Measurements from ENCODE around the gene AFF3.
A peak's percentile ranks its signal among the peaks of the same experiment; 100 is the strongest.

The AFF3 gene

DNA sequence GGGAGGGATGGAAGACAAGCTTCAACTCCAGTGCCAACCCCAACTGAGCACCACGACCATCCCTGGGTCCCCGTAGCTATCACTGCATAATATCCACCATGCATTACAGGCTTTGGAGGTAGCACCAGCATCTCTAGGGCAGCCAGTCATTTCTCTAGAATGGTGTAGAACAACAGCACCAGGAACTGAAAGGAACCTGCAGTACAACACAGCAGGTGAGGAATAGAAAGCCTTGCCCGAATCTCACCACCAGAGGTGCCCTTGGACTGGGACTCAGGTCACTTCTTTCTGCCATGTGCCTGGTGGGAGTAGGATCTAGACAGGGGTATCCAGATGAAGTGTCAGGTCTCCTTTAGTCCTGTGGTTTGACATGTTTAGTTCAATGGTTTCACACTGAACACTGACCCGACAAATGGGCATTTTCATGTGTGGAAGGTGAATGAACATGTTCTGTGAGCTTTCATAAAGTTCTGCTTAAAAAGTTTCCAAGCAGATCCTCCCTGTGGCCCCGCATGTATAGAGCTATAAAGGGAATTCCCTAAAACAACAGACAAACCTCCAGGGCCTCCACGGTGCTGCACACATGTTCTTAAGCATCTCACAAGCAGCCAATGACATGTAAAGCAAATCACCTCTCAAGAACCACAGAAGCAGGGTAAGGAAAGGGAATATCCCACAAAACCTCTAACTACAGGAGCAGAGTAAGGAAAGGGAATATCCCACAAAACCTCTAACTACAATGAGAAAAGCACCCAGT, 208.3 kb downstream of the AFF3 start:
- peak overlapping the region; percentile 17; the same call in 1 of the 2 replicates for H3K27ac ChIP-seq
- TF ChIP-seq, protein P1, sequence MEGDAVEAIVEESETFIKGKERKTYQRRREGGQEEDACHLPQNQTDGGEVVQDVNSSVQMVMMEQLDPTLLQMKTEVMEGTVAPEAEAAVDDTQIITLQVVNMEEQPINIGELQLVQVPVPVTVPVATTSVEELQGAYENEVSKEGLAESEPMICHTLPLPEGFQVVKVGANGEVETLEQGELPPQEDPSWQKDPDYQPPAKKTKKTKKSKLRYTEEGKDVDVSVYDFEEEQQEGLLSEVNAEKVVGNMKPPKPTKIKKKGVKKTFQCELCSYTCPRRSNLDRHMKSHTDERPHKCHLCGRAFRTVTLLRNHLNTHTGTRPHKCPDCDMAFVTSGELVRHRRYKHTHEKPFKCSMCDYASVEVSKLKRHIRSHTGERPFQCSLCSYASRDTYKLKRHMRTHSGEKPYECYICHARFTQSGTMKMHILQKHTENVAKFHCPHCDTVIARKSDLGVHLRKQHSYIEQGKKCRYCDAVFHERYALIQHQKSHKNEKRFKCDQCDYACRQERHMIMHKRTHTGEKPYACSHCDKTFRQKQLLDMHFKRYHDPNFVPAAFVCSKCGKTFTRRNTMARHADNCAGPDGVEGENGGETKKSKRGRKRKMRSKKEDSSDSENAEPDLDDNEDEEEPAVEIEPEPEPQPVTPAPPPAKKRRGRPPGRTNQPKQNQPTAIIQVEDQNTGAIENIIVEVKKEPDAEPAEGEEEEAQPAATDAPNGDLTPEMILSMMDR (IDR thresholded peaks at IDR 0.05) = 0 out of 2 replicates have a peak, but pooled peaks have one; percentile 12
- TF ChIP-seq ZFX (IDR thresholded peaks at IDR 0.05; ENCODE audit: borderline replicate concordance) = no peak

GRCh38 chr2:99933491-99933890, 208.9 kb downstream of the AFF3 start:
- H3K27ac ChIP-seq = 0 out of 2 replicates have a peak overlapping the region, but pooled peaks have one; percentile 17

DNA sequence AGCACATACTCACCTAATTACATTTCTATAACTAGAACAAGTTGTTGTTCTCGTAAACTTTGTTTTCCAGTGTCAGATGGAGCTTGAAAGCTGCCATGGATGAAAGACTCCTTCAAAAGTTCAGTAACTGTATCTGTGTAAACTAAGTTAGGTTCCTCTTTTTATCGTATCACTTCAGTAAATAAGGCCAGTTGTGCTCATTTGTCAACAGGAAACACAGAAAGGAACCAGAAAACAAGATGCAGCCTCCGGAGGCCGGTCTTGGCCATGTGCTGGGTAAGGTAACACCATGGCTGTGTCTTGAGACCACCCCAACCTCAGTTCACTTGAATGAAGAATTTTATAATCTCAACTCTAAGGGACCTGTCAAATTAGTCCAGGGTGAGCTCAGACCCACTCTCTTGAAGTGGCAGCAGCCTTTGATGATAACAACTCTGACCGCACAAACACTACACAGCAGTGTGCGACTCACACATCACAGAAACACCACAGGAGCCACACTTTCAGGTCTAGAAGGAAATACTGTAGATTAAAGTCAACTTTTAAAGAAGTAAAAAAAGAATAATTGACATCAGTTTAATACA, 213.8 kb downstream of the AFF3 start:
- TF ChIP-seq, protein P1 (IDR thresholded peaks at IDR 0.05) = no peak
- TF ChIP-seq ZFX (IDR thresholded peaks at IDR 0.05; ENCODE audit: borderline replicate concordance) = no peak
- peak overlapping the region; percentile 22 for H3K27ac ChIP-seq

- peak overlapping the region; percentile 22 for H3K27ac ChIP-seq
These were observed 214.6 kb downstream of the AFF3 start for GRCh38 chr2:99927690-99928207.

GRCh38 chr2:99926986-99927385, 215.4 kb downstream of the AFF3 start:
- peak overlapping the region; percentile 25 for H3K27ac ChIP-seq
- TF ChIP-seq ZFX (IDR thresholded peaks at IDR 0.05; ENCODE audit: borderline replicate concordance) = no peak
- TF ChIP-seq, protein P1 (IDR thresholded peaks at IDR 0.05) = no peak

DNA sequence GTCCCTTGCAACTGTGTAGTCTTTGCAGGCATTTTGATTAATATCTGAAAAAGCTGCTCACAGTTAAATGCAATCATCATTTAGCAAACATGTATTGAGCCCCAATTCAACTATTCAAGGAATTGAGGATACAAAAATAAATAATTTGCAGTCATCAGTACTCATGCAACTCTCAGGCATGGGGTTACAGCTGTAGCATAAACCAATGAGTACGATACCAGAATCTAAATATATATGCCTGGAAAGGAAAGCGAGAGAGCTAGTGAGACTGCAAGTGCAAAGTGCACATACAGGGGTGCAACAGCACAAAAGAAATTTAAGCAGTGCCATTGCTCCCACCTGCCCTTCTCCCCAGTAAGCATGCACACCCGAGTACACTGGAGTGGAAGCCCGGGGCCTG, 216.4 kb downstream of the AFF3 start:
- peak overlapping the region; percentile 25; the same call in 1 of the 2 replicates for H3K27ac ChIP-seq
- TF ChIP-seq, protein P1 (IDR thresholded peaks at IDR 0.05) = no peak
- no peak for TF ChIP-seq ZFX (IDR thresholded peaks at IDR 0.05; ENCODE audit: borderline replicate concordance)

GRCh38 chr2:99922664-99923063, 219.7 kb downstream of the AFF3 start:
- no peak for TF ChIP-seq ZFX (IDR thresholded peaks at IDR 0.05; ENCODE audit: borderline replicate concordance)
- TF ChIP-seq, protein P1 (IDR thresholded peaks at IDR 0.05) = no peak
- H3K27ac ChIP-seq = no peak overlapping the region

DNA sequence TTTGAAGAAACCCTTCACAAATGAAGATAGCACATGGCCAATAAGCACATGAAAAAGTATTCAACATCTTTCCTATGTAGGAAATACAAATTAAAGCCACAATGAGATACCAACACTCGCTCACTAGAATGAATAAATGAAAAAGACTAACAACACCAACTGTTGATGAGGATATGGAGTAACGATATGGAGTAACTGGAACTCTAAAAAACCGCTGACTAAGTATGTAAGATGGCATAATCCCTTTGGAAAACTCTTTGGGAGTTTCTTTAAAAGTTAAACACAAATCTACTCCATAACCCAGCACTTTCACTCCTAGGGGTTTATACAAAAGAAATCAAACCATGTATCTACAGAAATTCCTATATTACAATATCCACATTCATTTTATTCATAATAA, 220.5 kb downstream of the AFF3 start:
- H3K27ac ChIP-seq = no peak overlapping the region
- TF ChIP-seq, protein P1 (IDR thresholded peaks at IDR 0.05) = no peak
- TF ChIP-seq ZFX (IDR thresholded peaks at IDR 0.05; ENCODE audit: borderline replicate concordance) = no peak

All from 22Rv1 (cell line).